GM18526 (cell line): ENCODE results near the gene THADA.
A peak's percentile ranks its signal among the peaks of the same experiment; 100 is the strongest.

ENCODE experiments used
- POLR2A ChIP-seq: IDR thresholded peaks from 3 replicates; pipeline ENCODE4 v1.6.1; 2011; ENCODE audit not compliant: insufficient read length; ENCODE audit errors: extremely low read depth

The THADA gene, protein sequence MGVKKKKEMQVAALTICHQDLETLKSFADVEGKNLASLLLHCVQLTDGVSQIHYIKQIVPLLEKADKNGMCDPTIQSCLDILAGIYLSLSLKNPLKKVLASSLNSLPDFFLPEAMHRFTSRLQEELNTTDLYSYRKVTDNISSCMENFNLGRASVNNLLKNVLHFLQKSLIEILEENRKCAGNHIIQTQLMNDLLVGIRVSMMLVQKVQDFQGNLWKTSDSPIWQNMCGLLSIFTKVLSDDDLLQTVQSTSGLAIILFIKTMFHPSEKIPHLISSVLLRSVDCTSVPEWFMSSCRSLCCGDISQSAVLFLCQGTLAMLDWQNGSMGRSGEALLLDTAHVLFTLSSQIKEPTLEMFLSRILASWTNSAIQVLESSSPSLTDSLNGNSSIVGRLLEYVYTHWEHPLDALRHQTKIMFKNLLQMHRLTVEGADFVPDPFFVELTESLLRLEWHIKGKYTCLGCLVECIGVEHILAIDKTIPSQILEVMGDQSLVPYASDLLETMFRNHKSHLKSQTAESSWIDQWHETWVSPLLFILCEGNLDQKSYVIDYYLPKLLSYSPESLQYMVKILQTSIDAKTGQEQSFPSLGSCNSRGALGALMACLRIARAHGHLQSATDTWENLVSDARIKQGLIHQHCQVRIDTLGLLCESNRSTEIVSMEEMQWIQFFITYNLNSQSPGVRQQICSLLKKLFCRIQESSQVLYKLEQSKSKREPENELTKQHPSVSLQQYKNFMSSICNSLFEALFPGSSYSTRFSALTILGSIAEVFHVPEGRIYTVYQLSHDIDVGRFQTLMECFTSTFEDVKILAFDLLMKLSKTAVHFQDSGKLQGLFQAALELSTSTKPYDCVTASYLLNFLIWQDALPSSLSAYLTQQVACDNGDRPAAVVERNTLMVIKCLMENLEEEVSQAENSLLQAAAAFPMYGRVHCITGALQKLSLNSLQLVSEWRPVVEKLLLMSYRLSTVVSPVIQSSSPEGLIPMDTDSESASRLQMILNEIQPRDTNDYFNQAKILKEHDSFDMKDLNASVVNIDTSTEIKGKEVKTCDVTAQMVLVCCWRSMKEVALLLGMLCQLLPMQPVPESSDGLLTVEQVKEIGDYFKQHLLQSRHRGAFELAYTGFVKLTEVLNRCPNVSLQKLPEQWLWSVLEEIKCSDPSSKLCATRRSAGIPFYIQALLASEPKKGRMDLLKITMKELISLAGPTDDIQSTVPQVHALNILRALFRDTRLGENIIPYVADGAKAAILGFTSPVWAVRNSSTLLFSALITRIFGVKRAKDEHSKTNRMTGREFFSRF (N-terminal part only)

DNA sequence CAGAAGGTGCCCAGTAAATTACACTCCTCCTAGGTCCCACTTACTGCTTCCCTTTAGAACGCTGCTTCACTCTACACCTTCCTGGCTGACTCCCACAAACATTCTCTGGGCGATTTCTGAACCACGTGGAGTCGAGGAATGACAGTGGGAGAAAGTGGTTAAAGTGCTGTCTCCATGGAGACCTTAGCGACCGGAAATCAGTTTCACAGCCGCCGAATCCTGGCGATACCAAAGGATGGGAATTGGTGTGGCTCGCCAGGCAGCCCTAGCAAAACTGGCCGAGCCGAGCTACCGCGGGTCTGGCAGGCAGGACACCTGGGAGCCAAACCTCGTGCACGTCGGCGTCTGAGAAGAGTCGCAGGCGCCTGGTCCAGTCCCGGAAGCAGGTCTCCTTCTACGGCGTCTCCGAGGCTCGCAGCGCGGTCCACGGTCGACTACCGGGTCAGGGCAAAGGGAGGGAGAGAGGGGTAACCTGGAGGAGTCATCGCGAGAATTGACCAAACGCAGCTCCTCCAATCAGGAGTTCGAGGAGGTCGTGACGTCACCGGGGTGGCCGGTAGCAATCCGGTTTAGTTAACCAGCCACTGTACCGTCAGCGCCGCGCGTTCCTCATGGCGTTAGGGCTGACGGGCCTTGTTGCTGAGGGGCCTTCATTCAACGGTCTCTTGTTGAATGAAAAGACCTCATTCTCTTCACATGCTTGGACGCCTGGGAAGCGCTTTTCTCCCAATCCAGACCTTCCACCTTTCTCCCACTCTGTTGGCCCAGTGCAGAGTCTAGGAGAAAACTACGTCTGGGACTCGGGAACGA, at the start of gene THADA:
Gene THADA, minus strand, starts transcription at position 436 of the 810 bp plus-strand sequence. CDS start 3,646 bp downstream, outside the sequence.
- TF ChIP-seq POLR2A = peak; percentile 98

DNA sequence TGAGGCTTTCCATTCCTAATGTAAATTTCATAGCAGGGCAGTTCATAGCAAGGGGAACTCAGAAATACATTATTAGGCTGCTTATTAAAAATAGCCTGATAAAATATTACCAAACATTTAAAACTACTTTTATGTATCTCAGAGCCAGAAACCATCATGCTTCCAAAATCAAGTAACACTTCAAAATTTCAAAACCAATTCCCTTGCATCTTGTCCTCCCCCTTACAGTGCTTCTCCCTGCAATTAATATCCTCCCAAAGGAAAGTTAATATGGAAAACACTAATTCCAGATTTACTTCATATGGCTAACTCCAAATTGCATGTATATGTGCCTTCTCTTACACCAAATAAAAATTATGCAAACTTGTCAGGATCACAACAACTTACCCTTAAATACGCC, 47.8 kb upstream of the THADA start:
- no peak for TF ChIP-seq POLR2A

DNA sequence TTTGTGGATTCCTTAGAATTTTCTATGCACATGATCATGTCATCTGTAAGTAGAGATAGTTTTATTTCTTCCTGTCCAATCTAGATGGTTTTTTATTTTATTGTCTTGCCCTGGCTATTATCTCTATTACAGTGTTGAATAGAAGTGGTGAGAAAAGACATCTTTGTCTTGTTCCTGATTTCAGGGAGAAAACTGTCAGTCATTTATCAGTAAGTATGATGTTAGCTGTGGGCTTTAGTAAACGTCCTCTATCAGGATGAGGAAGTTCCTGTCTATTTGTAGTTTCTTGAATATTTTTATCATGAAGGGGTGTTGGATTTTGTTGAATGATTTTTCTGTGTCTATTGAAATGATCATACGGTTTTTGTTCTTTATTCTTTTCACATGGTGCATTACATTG, 46.5 kb upstream of the THADA start:
- no peak for TF ChIP-seq POLR2A

DNA sequence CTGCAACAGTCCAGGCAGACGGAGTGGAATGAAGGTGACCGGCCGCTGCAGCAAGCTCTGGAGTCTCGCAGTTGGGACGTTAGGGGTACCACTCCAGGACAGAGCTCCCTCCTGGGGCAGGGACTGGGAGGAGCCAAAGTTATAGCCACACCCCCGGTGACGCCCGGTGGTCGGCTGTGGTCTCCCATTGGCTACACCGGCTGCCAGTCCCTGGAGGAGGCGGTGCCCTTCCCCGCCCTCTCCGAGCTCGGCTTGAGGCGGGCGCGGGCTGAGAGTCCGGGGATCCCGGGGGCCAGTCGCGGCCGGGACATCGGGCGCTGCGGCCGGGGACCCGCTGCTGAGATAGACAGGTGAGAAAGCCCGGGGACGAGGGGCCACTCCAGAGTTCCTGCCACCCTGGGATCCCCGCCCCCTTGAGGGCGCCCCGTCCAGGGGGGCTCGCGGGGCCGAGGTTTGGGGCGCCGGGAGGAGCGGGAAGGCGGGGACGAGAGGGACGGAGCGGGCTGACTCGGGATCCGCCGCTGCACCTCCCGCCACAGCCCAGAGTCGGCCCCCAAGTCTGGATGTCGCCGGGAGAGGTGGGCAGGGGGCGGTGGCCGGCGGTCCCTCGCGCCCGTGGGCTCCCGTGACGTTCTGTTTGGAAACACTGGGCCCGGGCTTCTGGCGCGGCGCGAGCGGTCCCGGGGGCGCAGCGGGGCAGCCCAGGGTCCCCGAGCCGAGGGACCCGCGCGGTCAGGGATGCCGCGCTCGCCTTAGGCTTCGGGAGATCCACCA, 41.4 kb upstream of the THADA start, which contains the start of gene PLEKHH2:
Gene PLEKHH2, plus strand, starts transcription at position 231 of the 774 bp plus-strand sequence. CDS start 7,414 bp downstream, outside the sequence.
- TF ChIP-seq POLR2A = no peak

DNA sequence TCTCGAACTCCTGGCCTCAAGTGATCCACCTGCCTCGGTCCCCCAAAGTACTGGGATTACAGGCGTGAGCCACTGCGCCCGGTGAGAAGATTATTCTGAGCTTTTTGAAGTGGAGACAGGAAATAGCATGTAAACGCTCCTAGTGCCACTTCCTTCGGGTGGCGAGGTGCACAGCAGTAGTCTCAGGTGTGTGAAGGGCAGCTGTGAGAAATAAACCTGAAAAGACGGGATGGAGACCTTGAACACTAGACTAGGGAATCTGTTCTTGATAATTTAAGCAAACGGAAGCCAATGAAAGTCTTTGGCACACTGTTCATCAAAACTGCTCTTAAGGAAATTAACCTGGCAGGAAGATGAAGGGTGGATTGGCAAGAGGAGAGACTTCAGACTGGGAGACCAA, 40.8 kb upstream of the THADA start:
- TF ChIP-seq POLR2A = no peak

DNA sequence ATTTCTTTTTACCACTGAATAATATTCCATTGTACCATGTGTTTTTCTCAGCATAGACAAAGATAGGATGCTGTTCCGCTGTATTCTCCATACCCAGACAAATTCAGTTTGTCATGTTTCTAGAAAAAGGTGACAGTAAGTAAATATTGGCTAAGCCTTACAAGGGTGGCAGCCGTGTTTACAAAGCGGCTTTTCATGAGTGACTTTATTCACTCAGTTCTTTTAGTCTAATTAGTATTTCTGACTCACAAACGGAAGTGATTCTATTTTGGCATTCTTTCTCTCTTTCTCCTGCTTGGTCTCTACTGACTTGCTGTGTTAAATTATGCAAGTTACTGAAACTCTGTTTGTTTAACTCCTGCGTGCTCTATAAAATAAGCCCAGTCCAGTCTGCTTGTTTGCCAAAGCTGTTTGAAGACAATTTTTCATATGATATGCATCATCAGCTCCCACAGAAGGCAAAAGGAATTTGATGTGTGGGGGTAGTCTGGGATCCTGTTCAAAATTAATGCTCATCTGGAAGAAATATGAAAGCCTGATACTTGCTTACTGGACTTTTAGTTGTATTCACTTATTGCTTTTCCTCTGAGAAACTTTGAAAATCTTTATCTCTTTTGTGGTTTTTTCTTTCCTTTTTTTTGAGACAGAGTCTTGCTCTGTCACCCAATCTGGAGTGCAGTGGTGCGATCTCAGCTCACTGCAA, 38.9 kb upstream of the THADA start:
- no peak for TF ChIP-seq POLR2A

DNA sequence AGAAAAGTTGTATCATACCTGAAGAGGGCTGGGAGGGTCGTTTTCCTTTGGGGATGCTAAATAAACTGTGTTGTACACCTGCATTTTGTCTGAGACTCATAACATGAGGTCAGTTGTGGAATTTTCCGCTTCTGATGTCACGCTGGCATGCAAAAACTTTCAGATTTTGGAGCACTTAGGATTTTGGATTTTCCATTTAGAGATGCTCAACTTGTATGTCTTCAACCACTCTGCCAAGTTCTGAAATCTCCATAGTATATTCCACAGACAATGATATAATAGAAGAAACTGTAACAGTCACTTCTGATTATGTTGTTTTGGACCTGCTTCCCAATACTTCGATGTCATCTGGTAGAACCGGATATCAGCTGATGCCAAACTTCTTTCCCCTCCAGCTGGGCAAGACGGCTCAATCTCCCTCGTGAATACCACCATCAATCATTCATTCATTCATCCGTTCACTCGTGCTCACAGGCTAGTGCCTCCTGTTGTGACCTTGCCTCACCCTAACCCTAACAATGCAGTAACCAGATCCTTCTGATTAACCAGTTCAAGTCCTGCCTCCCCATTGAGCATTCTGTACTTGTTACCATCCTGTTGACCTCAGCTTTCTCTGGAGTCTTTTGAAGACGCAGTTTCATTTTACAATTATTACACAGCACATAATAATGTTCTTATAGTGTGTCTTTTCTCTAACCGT, 35.9 kb upstream of the THADA start:
- no peak for TF ChIP-seq POLR2A

DNA sequence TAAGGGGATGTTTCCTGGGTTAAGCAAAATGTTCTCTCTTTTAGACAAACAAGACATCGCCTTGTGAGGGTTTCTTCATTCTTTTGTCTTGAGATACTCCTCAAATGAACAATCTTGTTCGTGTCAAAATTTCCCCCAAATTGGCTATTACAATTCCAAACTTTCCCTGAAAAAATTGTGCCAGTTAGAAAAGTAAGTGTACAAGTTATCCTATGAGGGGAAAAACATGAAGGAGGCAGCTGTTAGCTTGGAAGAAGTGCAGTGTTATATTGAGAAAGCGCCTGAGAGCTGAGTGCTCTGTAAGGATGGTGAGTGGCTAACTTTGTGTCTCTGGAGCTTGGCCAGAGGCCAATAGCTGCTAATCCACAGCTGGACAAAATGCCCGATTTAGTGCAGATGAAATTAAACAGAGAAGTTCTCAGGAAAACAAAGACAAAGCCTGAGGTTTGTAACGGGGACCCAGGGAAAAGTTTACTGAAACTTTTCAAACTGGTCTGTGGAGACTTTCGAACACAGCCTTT, 27.2 kb upstream of the THADA start:
- no peak for TF ChIP-seq POLR2A

DNA sequence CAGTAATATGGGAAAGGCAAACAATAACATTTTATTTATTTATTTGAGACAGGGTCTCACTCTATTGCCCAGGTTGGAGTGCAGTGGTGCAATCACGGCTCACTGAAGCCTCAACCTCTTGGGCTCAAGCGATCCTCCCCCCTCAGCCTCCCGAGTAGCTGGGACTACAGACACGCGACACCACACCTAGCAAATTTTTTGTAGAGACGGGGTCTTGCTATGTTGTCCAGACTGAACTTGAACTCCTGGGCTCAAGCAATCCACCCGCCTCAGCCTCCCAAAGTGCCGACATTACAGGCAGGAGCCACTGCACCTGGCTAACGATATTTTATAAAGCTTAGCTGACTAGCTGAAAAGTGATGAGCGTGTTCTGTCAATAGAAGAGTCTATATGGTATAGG, 23.7 kb upstream of the THADA start:
- TF ChIP-seq POLR2A = no peak

DNA sequence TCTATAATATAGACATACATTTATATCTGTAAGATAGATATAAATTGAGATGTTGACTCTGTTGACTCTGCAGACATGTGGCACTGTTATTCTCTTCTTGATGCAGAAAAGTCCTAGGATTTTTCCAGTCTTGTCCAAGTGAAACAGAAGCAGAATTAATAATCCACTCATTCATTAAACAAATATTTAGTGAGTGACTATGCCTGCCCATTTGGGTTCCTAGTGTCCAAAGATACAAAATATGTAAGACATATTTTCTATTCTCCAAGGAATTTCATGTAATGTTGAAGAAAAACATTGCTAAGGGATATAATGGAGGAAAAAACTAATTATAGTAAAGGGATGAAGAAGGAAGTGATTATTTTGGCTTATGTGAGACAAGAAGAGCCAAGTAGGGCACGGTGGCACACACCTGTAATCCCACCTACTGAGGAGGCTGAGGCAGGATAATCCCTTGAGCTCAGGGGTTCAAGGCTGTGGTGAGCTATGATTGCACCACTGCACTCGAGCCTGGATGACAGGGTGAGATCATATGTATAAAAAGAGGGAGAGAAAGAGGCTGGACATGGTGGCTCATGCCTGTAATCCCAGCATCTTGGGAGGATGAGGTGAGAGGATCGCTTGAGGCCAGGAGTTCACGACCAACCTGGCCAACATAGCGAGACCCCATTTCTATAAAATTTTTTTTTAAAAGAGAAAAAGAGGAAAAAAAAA, 21.3 kb upstream of the THADA start:
- no peak for TF ChIP-seq POLR2A

DNA sequence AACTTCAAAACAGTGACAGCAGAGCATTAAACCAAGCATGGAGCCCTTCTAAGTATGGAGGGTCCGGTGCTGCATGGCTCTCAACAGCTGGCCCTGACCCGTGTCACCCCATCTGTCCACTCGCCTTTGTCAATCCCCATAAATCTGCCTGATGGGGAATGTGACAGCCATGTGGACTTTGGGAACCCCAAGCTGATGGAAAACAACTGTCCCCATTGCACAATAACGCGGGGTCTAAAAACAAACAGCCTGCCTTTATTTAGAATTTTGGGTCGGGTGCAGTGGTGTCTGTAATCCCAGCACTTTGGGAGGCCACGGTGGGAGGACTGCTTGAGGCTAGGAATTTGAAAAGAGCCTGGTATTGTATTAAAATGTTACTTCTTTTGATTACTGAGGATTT, 17.1 kb upstream of the THADA start:
- no peak for TF ChIP-seq POLR2A
